Thyroid gland (tissue), 4 donors: ENCODE data around the gene SPNS3.

Experiments
- CTCF ChIP-seq, 6 experiments: fragments of 200-600 bp in 3 of 6; fragments of 450-650 bp in 3 of 6; sonication (generic) in 3 of 6; IDR thresholded peaks; one replicate each; pipeline ENCODE4 v1.5.1; 2016 to 2019; ENCODE audit warnings: antibody characterized with exemption in 6 of 6, mild to moderate bottlenecking in 2 of 6, inconsistent platforms in 1 of 6, moderate library complexity in 1 of 6
- POLR2A ChIP-seq, 2 donors: fragments of 450-650 bp; IDR thresholded peaks; one replicate each; pipeline ENCODE4 v1.6.1; 2017; ENCODE audit warnings: antibody characterized with exemption in 2 of 2, mild to moderate bottlenecking in 2 of 2, moderate library complexity in 1 of 2

GRCh38 chr17:4500191-4500571, 66.4 kb downstream of the SPNS3 start:
- TF ChIP-seq POLR2A (IDR thresholded peaks at IDR 0.05) (no peak), CTCF (IDR thresholded peaks at IDR 0.05) (no peak)
